Mesenchymal stem cell (in vitro differentiated cells and primary cell): ENCODE measurements around the gene PLCXD3.
"Not testable (repeated sequence)": the region's sequence is repeated elsewhere in the genome, so short reads cannot be mapped to it uniquely, and the experiment has no call there.

Experiments used
- DNase-seq: peaks from one replicate; pipeline ENCODE4 v3.0.0-alpha.2; 2013
- H2AFZ ChIP-seq: one replicate; pipeline ENCODE4 v1.6.1; 2013; ENCODE audit warnings: low read depth, mild to moderate bottlenecking, control low read depth, inconsistent platforms, low read length, moderate library complexity
- H2AK5ac ChIP-seq: 2 replicates; pipeline ENCODE4 v1.6.1; 2013; ENCODE audit warnings: low read length, moderate library complexity, mild to moderate bottlenecking, inconsistent platforms; ENCODE audit not compliant: severe bottlenecking
- H2BK120ac ChIP-seq: one replicate; pipeline ENCODE4 v1.6.1; 2013; ENCODE audit warnings: low read depth, mild to moderate bottlenecking, inconsistent platforms, low read length, moderate library complexity
- H2BK12ac ChIP-seq, 2 experiments: one replicate each; pipeline ENCODE4 v1.6.1; 2013; ENCODE audit warnings: inconsistent platforms in 2 of 2, low read length in 2 of 2, mild to moderate bottlenecking in 2 of 2, moderate library complexity in 2 of 2, control low read depth in 1 of 2
- H2BK15ac ChIP-seq: one replicate; pipeline ENCODE4 v1.6.1; 2013; ENCODE audit warnings: mild to moderate bottlenecking, low read depth, inconsistent platforms; ENCODE audit not compliant: poor library complexity, severe bottlenecking
- H2BK5ac ChIP-seq: 2 replicates; pipeline ENCODE4 v1.6.1; 2013; ENCODE audit warnings: low read depth, mild to moderate bottlenecking, low read length, control low read depth, inconsistent platforms; ENCODE audit not compliant: poor library complexity, severe bottlenecking
- H3K14ac ChIP-seq, 2 experiments: one replicate each; pipeline ENCODE4 v1.6.1; 2013; ENCODE audit warnings: inconsistent platforms in 2 of 2, low read length in 2 of 2, control low read depth in 1 of 2, mild to moderate bottlenecking in 1 of 2, moderate library complexity in 1 of 2
- H3K18ac ChIP-seq, 2 experiments: one replicate each; pipeline ENCODE4 v1.6.1; 2013; ENCODE audit warnings: inconsistent platforms in 2 of 2, low read length in 2 of 2, control low read depth in 1 of 2, low read depth in 1 of 2, mild to moderate bottlenecking in 1 of 2
- H3K23ac ChIP-seq, 2 experiments: one replicate each; pipeline ENCODE4 v1.6.1; 2013; ENCODE audit warnings: inconsistent platforms in 2 of 2, low read length in 2 of 2, mild to moderate bottlenecking in 2 of 2, moderate library complexity in 2 of 2, control low read depth in 1 of 2
- H3K27ac ChIP-seq: 2 replicates; pipeline ENCODE4 v1.5.1; 2013; ENCODE audit warnings: mild to moderate bottlenecking, moderate library complexity, low read length, control low read depth, inconsistent platforms; ENCODE audit not compliant: poor library complexity, severe bottlenecking
- H3K27me3 ChIP-seq, 2 experiments: 2 replicates each; pipeline versions ENCODE4 v1.6.1 to v1.7.0; 2013; ENCODE audit warnings: low read length in 2 of 2, mild to moderate bottlenecking in 2 of 2, moderate library complexity in 2 of 2, control low read depth in 1 of 2, inconsistent platforms in 1 of 2; ENCODE audit not compliant: control insufficient read depth in 1 of 2, insufficient read depth in 1 of 2
- H3K36me3 ChIP-seq, 2 experiments: 2 replicates each; pipeline versions ENCODE4 v1.6.1 to v1.7.0; 2013; ENCODE audit warnings: low read length in 2 of 2, control low read depth in 1 of 2, inconsistent platforms in 1 of 2, low read depth in 1 of 2, mild to moderate bottlenecking in 1 of 2; ENCODE audit not compliant: insufficient read depth in 2 of 2, control insufficient read depth in 1 of 2
- H3K4ac ChIP-seq, 2 experiments: one replicate each; pipeline ENCODE4 v1.6.1; 2013; ENCODE audit warnings: inconsistent platforms in 2 of 2, low read length in 2 of 2, mild to moderate bottlenecking in 2 of 2, moderate library complexity in 2 of 2, control low read depth in 1 of 2, low read depth in 1 of 2
- H3K4me1 ChIP-seq: 2 replicates; pipeline ENCODE4 v1.6.1; 2013; ENCODE audit warnings: low read depth, low read length, control low read depth; ENCODE audit not compliant: control insufficient read depth, insufficient read depth
- H3K4me2 ChIP-seq: 2 replicates; pipeline ENCODE4 v1.6.1; 2013; ENCODE audit warnings: low read length, mild to moderate bottlenecking, inconsistent platforms; ENCODE audit not compliant: poor library complexity, severe bottlenecking
- H3K4me3 ChIP-seq, 2 experiments: 2 replicates each; pipeline versions ENCODE4 v1.5.1 to v1.7.0; 2013; ENCODE audit warnings: low read length in 2 of 2, mild to moderate bottlenecking in 2 of 2, control low read depth in 1 of 2, low read depth in 1 of 2; ENCODE audit not compliant: insufficient read depth in 1 of 2
- H3K79me1 ChIP-seq: replicated peaks from 2 replicates; pipeline ENCODE4 v1.6.1; 2013; ENCODE audit warnings: mild to moderate bottlenecking, control low read depth, low read length, inconsistent platforms; ENCODE audit not compliant: poor library complexity, severe bottlenecking
- H3K9ac ChIP-seq: 2 replicates; pipeline ENCODE4 v1.7.0; 2013; ENCODE audit warnings: mild to moderate bottlenecking, low read length, moderate library complexity
- H3K9me3 ChIP-seq: 2 replicates; pipeline ENCODE4 v1.7.0; 2013; ENCODE audit warnings: mild to moderate bottlenecking, low read length; ENCODE audit not compliant: control insufficient read depth
- H4K8ac ChIP-seq: one replicate; pipeline ENCODE4 v1.6.1; 2013; ENCODE audit warnings: inconsistent platforms, mild to moderate bottlenecking, low read length, moderate library complexity
- H4K91ac ChIP-seq: one replicate; pipeline ENCODE4 v1.6.1; 2013; ENCODE audit warnings: mild to moderate bottlenecking, low read length, inconsistent platforms
- WGBS: methylation state at CpG from one replicate; pipeline ENCODE4 v1.1.7; 2013; ENCODE audit warnings: mixed read lengths; 5-methylcytosine and 5-hydroxymethylcytosine counted together

Gene PLCXD3

DNA sequence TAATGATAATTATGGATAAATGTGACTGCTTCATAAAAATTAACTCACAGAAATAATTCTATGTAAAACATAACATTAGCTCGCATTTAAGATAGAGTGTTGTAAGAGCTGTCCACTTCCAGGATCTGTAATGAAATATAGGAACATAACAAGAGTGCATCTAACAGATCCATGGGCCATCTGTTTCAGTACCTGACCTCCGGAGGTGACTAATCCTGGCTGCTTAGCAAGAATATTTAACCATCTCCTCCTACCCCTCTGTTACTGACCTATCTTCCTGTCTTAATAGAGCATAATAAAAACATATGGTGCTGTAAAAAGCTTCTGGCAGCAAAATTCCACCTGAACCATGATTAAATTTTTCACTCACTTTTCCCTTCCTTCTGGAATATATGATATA is 7.1 kb downstream of the PLCXD3 start:
- Histone ChIP-seq H3K23ac (no peak overlapping the region), H3K27me3 (no peaks in the 10 kb centered on the region), H3K18ac (no peak overlapping the region), H3K79me1 (no peaks in the 10 kb centered on the region), H3K4me3 (no peak overlapping the region), H4K91ac (no peak overlapping the region), H3K36me3 (no peaks in the 10 kb centered on the region), H3K4me1 (no peaks in the 10 kb centered on the region), H3K9ac (no peak overlapping the region), H3K27ac (no peak overlapping the region), H3K4ac (no peak overlapping the region), H3K9me3 (no peaks in the 10 kb centered on the region), H3K4me2 (no peak overlapping the region), H3K14ac (no peak overlapping the region), H2AK5ac (no peak overlapping the region), H2BK5ac (no peak overlapping the region), H2AFZ (no peak overlapping the region), H2BK15ac (no peak overlapping the region), H4K8ac (no peak overlapping the region), H2BK120ac (no peak overlapping the region), H2BK12ac (no peak overlapping the region)
- 100% methylated on average over 1 of the region's 2 CpGs for WGBS
- DNase-seq = no peak

DNA sequence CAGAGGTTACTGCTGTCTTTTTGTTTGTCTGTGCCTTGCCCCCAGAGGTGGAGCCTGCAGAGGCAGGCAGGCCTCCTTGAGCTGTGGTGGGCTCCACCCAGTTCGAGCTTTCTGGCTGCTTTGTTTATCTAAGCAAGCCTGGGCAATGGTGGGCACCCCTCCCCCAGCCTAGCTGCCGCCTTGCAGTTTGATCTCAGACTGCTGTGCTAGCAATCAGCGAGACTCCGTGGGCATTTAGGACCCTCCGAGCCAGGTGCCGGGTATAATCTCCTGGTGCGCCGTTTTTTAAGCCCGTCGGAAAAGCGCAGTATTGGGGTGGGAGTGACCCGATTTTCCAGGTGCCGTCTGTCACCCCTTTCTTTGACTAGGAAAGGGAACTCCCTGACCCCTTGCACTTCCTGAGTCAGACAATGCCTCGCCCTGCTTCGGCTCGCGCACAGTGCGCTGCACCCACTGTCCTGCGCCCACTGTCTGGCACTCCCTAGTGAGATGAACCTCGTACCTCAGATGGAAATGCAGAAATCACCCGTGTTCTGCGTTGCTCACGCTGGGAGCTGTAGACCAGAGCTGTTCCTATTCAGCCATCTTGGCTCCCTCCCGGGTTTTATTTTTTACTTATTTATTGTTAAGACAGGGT is 16.8 kb downstream of the PLCXD3 start:
- H3K79me1 ChIP-seq, H3K23ac ChIP-seq, H2AFZ ChIP-seq, H3K4me3 ChIP-seq, H3K4me2 ChIP-seq, H2AK5ac ChIP-seq, H3K4ac ChIP-seq, H2BK5ac ChIP-seq, H3K9ac ChIP-seq, H4K91ac ChIP-seq, H3K27ac ChIP-seq, H2BK120ac ChIP-seq, H4K8ac ChIP-seq, H2BK15ac ChIP-seq, H3K36me3 ChIP-seq, H3K4me1 ChIP-seq, DNase-seq, H3K18ac ChIP-seq, H2BK12ac ChIP-seq, H3K9me3 ChIP-seq, H3K27me3 ChIP-seq, H3K14ac ChIP-seq: not testable (repeated sequence)
- WGBS = 81% methylated on average over 24 of the region's 24 CpGs

DNA sequence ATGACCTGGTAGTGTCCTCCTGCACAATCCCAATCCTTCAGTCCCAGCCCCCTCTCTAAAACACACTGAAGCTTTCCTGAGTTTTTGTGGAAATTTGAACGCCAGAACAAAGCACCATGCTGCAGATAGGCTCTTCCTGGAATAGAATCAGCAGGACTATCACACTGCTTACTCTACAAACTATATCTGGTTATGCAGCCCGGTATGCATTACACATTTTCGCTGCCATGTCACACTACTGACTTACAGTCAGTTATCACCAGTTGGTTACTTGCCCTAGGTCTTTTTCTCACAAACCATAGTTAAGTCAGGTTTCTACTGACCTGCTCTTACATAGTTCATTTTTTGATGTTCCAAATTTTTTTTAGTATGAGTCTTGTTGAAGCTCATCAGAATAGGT is 24.9 kb downstream of the PLCXD3 start:
- no peak overlapping the region for H2BK12ac ChIP-seq
- no peak overlapping the region for H3K4me3 ChIP-seq
- no peak overlapping the region for H4K8ac ChIP-seq
- H2AK5ac ChIP-seq = no peak overlapping the region
- no peak overlapping the region for H3K4ac ChIP-seq
- no peaks in the 10 kb centered on the region for H3K4me1 ChIP-seq
- H3K9me3 ChIP-seq = no peaks in the 10 kb centered on the region
- no peaks in the 10 kb centered on the region for H3K36me3 ChIP-seq
- no peak overlapping the region for H2BK5ac ChIP-seq
- H3K14ac ChIP-seq = no peak overlapping the region
- no peak overlapping the region for H4K91ac ChIP-seq
- H2BK120ac ChIP-seq = no peak overlapping the region
- WGBS = 77% methylated on average over 3 of the region's 3 CpGs
- no peak overlapping the region for H3K9ac ChIP-seq
- H2BK15ac ChIP-seq = no peak overlapping the region
- no peaks in the 10 kb centered on the region for H3K27me3 ChIP-seq
- no peak overlapping the region for H3K4me2 ChIP-seq
- no peak overlapping the region for H3K23ac ChIP-seq
- no peak for DNase-seq
- H3K18ac ChIP-seq = no peak overlapping the region
- no peak overlapping the region for H3K27ac ChIP-seq
- no peak overlapping the region for H2AFZ ChIP-seq
- no peaks in the 10 kb centered on the region for H3K79me1 ChIP-seq

DNA sequence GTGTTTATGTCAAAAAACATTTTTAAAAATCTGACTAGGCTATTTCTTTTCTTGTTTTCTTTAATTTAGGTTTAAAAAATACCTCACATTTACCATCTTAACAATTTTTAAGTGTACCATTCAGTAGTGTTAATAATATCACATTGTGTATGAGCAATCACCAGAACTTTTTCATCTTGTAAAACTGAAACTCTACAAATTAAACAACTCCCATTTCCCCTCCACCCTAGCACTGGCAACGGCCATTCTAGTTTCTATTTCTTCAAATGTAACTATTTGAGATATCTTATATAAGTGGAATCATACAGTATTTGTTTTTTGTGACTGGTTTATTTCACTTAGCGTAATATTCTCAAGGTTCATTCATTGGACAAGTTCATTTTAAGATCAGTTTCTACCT is 27.7 kb downstream of the PLCXD3 start:
- H4K91ac ChIP-seq = no peak overlapping the region
- H3K18ac ChIP-seq = no peak overlapping the region
- H3K4me3 ChIP-seq = no peak overlapping the region
- H2BK5ac ChIP-seq = no peak overlapping the region
- no peak overlapping the region for H2BK12ac ChIP-seq
- 60% methylated on average over 1 of the region's 2 CpGs for WGBS
- H4K8ac ChIP-seq = no peak overlapping the region
- no peak overlapping the region for H2BK120ac ChIP-seq
- H3K23ac ChIP-seq = no peak overlapping the region
- no peak overlapping the region for H2BK15ac ChIP-seq
- DNase-seq = no peak
- H3K27ac ChIP-seq = no peak overlapping the region
- H3K9ac ChIP-seq = no peak overlapping the region
- no peak overlapping the region for H3K4me2 ChIP-seq
- no peaks in the 10 kb centered on the region for H3K36me3 ChIP-seq
- no peaks in the 10 kb centered on the region for H3K27me3 ChIP-seq
- no peak overlapping the region for H3K4ac ChIP-seq
- no peak overlapping the region for H3K14ac ChIP-seq
- H2AFZ ChIP-seq = no peak overlapping the region
- no peaks in the 10 kb centered on the region for H3K79me1 ChIP-seq
- H2AK5ac ChIP-seq = no peak overlapping the region
- H3K9me3 ChIP-seq = no peaks in the 10 kb centered on the region
- H3K4me1 ChIP-seq = no peaks in the 10 kb centered on the region
